HG02981 (cell line): Measurements from ENCODE around the gene TRIM39.
"Not testable (repeated sequence)": the region's sequence is repeated elsewhere in the genome, so short reads cannot be mapped to it uniquely, and the experiment has no call there.

Experiments used
- ATAC-seq: cut with Tn5 transposase; IDR thresholded peaks from one replicate; pipeline ENCODE4 v1.9.1; 2021; ENCODE audit warnings: mild to moderate bottlenecking, moderate library complexity; ENCODE audit not compliant: unreplicated experiment

TRIM39 gene

DNA sequence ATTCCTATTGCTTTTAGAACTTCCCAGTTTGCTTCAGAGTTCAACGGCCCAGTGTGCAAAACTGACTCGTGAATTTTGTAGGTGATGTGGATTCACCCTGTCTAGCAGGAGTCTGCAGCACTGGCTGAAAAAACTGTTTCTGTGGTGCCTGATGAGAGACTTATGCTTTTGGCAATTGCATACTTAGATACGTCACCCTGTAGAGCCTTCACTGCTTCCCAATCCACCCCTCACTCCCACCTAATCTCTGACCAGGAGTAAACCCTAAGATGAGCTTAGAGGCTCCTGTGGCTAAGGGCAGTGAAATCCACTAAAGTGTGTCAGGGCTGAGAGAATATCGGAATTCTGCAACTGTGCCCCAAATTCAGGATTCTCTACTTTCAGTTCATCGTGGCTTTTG lies 32.5 kb downstream of the TRIM39 start:
- no peak for ATAC-seq

DNA sequence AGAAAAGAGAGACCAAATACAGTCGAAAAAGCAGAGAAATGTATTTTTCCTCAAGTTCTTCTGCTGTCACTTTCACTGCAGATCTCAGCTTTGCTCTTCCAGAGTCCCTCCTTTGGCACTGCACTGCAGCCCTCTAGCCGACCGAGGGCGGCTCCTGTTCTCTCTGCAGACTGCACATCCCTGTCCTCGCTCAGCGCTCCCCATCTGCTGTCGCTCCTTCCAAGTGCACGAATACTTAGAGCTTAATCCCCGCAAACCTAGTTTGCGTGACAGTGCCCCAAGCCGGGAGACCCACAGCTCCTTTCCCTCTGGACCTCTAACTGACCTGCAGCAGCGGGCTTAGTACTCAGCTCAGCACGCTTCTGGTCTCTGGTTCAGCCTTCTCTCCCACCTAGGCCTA lies 33.4 kb downstream of the TRIM39 start:
- no peak for ATAC-seq

DNA sequence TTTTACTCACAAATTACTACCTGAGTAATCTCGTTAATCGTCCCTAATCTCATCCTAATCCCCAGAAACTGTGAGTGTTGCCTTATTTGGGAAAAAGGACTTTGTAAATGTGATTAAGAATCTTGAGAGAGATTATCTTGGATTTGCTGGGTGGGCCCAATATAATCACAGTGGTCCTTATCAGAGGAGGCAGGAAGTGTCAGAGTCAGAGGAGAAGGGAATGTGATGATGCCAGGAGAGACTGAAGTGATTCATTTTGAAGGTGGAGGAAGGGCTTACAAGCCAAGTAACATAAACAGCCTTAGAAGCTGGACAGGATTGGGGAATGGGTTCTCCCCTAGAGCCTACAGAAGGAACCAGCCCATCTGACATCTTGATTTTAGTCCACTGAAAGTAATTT lies 34.9 kb downstream of the TRIM39 start:
- ATAC-seq, result no peak

DNA sequence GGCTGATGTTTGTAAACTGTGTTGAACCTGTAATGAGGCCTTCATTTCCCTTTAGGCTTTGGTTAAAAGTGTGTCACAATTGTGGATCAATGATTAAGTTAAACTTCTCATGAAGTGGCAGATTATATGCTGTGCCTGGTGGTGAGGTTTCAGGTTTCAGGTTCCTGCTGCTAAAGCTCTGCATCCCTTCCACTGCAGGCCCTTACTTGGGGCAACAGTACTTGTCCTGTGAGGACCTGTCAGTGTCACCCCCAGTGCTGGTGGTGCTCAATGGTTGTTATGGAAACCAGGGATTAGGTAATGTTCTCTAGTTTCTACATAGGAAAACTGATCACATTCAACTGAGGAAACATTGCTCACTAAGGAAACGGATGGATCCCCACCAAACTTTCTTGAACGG lies 36.7 kb downstream of the TRIM39 start:
- no peak for ATAC-seq

- ATAC-seq, result no peak
Observed at GRCh38 chr6:30364591-30364990, 37.9 kb downstream of the TRIM39 start.

- ATAC-seq, result not testable (repeated sequence)
Observed at GRCh38 chr6:30369280-30369679, 42.6 kb downstream of the TRIM39 start.

GRCh38 chr6:30378290-30378937 lies 51.7 kb downstream of the TRIM39 start:
- ATAC-seq, result no peak

DNA sequence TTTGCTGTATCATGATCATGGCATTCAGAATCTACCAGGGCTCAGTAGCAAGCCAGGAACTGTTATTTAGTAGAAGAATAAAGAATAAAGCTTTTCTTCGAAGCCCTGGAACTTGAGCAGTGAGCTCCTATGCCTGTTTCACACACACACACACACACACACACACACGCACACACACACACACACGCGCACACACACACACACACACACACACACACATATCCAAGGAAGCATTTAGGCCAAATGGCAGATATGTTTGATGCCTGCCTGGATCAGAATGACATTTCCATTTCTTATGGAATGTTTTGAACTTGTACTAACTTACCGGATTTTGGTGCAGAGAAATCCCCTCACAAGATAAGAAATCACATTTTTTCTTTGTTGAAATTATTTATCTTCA lies 53.7 kb downstream of the TRIM39 start:
- ATAC-seq, result no peak

DNA sequence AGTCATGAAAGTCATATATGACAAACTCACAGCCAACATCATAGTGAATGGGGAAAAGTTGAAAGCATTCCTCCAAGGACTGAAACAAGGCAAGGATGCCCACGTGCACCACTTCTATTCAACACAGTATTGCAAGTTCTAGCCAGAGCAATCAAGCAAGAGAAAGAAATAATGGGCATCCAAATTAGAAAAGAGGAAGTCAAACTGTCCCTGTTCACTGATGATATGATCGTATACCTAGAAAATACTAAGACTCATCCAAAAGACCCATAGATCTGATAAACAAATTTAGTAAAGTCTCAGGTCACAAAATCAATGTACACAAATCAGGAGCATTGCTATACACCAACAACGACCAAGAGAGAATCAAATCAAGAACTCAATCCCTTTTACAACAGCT lies 59.4 kb downstream of the TRIM39 start:
- ATAC-seq, result no peak

DNA sequence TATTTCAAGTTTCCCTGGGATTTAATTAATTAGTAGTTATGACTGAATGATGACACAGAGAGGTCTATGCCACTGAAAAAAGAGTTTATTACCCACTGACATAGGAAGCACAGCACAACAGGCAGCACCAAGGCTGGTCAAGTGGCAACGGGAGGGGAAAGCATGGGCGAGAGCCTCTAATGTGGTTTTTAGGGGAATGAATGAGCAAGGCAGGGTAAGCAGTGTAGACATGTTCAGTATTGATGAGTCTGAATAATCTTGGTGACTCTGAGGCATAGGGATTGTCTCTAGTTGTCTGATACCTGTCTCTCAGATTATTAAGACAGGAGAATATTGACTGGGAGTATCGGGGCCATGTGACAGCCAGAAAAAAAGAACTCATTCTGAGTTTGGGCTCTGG lies 64.5 kb downstream of the TRIM39 start:
- ATAC-seq, result no peak
